ENCODE results near the gene NOL4L.

DNA sequence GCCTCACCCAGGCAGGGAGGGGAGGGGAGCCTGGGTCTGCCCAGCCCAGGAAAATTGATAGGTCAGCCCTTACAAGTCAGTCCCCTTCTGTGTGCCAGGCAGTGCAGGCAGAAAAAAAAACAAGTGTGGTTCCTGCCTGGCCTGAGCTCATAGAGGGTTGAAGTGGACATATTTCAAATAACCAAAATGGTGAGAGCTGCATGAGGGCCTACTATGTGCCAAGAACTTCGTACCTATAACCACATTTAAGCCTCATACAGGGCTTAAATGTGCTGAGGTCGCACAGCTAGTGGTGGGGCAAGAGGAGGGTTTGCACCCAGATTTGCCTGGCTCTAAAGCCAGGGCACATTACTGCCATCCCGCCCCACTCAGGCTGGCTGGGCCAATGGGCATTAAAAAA lies 6.9 kb upstream of the NOL4L start:
- no peak for TF ChIP-seq POLR2A (IDR thresholded peaks at IDR 0.05)
- no peak for TF ChIP-seq EP300 (IDR thresholded peaks at IDR 0.05)

Data from suprapubic skin (tissue), 2 donors.